Fibroblast of lung (primary cell): Measurements from ENCODE around the gene DPYSL4.

Experiments
- EZH2 ChIP-seq: IDR thresholded peaks from 2 replicates; pipeline ENCODE4 v1.5.1; 2012; ENCODE audit warnings: low read length, control low read depth, mild to moderate bottlenecking; ENCODE audit errors: missing control alignments
- TF ChIP-seq, protein P1 (sequence below), 2 donors: IDR thresholded peaks in 1 of 2; conservative IDR thresholded peaks in 1 of 2; 1 replicate in 1 of 2; 2 replicates in 1 of 2; pipeline ENCODE4 v1.5.1; 2011 to 2012; ENCODE audit warnings: low read length in 2 of 2, control low read depth in 1 of 2, inconsistent platforms in 1 of 2, low read depth in 1 of 2, mild to moderate bottlenecking in 1 of 2

DNA sequence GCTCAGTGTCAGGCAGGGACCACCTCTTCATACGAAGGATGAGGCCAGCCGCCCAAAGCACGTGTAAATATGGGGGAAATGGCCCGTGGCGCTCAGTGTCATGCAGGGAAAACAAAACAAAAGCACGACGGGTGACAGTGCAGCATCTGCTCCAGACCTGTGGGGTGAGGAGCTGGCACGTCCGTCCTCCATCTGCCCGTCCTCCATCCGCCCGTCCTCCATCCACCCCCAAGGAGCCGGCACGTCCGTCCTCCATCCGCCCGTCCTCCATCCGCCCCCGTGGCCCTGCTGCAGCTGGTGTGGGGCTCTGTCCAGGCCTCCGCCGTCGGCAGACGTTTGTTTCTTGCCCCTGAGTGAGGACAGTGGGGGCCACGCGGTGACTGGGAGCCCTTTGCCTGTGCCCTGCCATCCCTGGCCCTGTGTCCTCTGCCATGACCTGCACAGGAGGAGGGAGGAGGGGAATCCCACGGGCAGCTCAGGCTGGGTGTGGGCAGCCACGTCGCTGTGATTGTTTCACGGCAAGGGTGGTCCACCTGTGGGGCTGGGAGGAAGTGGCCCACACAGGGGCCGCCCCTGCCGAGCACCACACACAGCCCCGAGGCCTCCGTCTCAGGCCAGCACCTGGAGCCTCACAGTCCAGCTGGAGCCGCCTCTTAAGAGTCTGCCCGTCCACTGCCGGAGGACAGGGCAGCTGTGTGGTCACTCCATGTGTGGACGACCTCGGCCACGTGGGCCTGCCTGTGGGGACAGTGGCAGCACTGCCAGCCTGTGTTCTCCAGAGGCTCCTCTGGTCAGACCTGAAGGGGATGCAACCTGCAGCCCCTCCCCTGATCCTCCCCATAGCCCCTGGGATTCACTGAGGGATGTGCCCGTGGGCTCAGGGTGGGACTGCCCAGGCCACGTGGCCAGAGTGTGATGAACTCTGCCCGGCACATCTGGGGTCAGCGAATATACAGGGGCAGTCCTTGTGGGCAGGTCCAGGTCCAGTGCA, 38.2 kb upstream of the DPYSL4 start:
- TF ChIP-seq, protein P1, sequence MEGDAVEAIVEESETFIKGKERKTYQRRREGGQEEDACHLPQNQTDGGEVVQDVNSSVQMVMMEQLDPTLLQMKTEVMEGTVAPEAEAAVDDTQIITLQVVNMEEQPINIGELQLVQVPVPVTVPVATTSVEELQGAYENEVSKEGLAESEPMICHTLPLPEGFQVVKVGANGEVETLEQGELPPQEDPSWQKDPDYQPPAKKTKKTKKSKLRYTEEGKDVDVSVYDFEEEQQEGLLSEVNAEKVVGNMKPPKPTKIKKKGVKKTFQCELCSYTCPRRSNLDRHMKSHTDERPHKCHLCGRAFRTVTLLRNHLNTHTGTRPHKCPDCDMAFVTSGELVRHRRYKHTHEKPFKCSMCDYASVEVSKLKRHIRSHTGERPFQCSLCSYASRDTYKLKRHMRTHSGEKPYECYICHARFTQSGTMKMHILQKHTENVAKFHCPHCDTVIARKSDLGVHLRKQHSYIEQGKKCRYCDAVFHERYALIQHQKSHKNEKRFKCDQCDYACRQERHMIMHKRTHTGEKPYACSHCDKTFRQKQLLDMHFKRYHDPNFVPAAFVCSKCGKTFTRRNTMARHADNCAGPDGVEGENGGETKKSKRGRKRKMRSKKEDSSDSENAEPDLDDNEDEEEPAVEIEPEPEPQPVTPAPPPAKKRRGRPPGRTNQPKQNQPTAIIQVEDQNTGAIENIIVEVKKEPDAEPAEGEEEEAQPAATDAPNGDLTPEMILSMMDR (conservative IDR thresholded peaks at IDR 0.05 in 1 of 2, IDR thresholded peaks at IDR 0.05 in 1 of 2; ENCODE audit: low read depth in 1 of 2, low read length in 2 of 2): no peak
- TF ChIP-seq EZH2: no peak
